GM18502 (cell line): ENCODE data around the gene PTPRN2.

Source experiments
- ATAC-seq: cut with Tn5 transposase; IDR thresholded peaks from one replicate; pipeline ENCODE4 v1.9.1; 2021; ENCODE audit warnings: mild to moderate bottlenecking; ENCODE audit not compliant: unreplicated experiment, poor library complexity

Gene PTPRN2

GRCh38 chr7:157977306-157977705 is 610.3 kb downstream of the PTPRN2 start:
- ATAC-seq, result no peak

- ATAC-seq, result no peak
Observed at GRCh38 chr7:157976406-157976805, 611.2 kb downstream of the PTPRN2 start.

GRCh38 chr7:157975401-157976372 is 611.9 kb downstream of the PTPRN2 start:
- ATAC-seq, result no peak

GRCh38 chr7:157974678-157975230 is 612.9 kb downstream of the PTPRN2 start:
- ATAC-seq, result no peak

GRCh38 chr7:157973971-157974677 is 613.5 kb downstream of the PTPRN2 start:
- no peak for ATAC-seq

GRCh38 chr7:157972914-157973313 is 614.7 kb downstream of the PTPRN2 start:
- ATAC-seq, result no peak

- no peak for ATAC-seq
Observed at GRCh38 chr7:157971501-157971900, 616.1 kb downstream of the PTPRN2 start.

- ATAC-seq, result no peak
Observed at GRCh38 chr7:157970744-157971143, 616.9 kb downstream of the PTPRN2 start.

- no peak for ATAC-seq
Observed at GRCh38 chr7:157969995-157970394, 617.6 kb downstream of the PTPRN2 start.

- ATAC-seq, result no peak
Observed at GRCh38 chr7:157966490-157966889, 621.1 kb downstream of the PTPRN2 start.

- ATAC-seq, result no peak
Observed at GRCh38 chr7:157964521-157964920, 623.1 kb downstream of the PTPRN2 start.

- no peak for ATAC-seq
Observed at GRCh38 chr7:157964016-157964415, 623.6 kb downstream of the PTPRN2 start.

- ATAC-seq, result no peak
Observed at GRCh38 chr7:157963526-157963925, 624.1 kb downstream of the PTPRN2 start.

- ATAC-seq, result no peak
Observed at GRCh38 chr7:157962458-157963306, 624.9 kb downstream of the PTPRN2 start.

- ATAC-seq, result no peak
Observed at GRCh38 chr7:157961731-157962457, 625.7 kb downstream of the PTPRN2 start.

GRCh38 chr7:157955348-157955999 is 632.1 kb downstream of the PTPRN2 start:
- ATAC-seq, result no peak

- ATAC-seq, result no peak
Observed at GRCh38 chr7:157954901-157955300, 632.7 kb downstream of the PTPRN2 start.

GRCh38 chr7:157952841-157953645 is 634.6 kb downstream of the PTPRN2 start:
- ATAC-seq, result no peak
